HepG2 (cell line): Measurements from ENCODE around the gene S100A6. TPM values are rescaled to one million over a fixed set of nuclear protein-coding genes. Genes with fewer than 3 reads are reported as not detected.
A peak's percentile ranks its signal among the peaks of the same experiment; 100 is the strongest.

ENCODE experiments used
- CHCHD3 ChIP-seq: sonication (generic); formaldehyde crosslinking; IDR thresholded peaks from 2 replicates; pipeline ENCODE4 v1.8.0; 2022; ENCODE audit warnings: mild to moderate bottlenecking, missing genetic modification reagents, moderate library complexity
- FOXO1 ChIP-seq: sonication (generic); formaldehyde crosslinking; IDR thresholded peaks from 2 replicates; pipeline ENCODE4 v1.4.0; 2020; ENCODE audit warnings: missing genetic modification reagents
- GTF3A ChIP-seq: sonication (generic); formaldehyde crosslinking; conservative IDR thresholded peaks from 2 replicates; pipeline ENCODE4 v1.4.0; 2020; ENCODE audit warnings: mild to moderate bottlenecking, missing genetic modification reagents
- HES4 ChIP-seq: sonication (generic); formaldehyde crosslinking; IDR thresholded peaks from 2 replicates; pipeline ENCODE4 v1.9.0; 2021; ENCODE audit warnings: mild to moderate bottlenecking, missing genetic modification reagents, borderline replicate concordance
- HMG20B ChIP-seq: conservative IDR thresholded peaks from 2 replicates; pipeline ENCODE4 v1.6.1; 2016; ENCODE audit warnings: missing genetic modification reagents, missing compliant biosample characterization
- JUN ChIP-seq: sonication (generic); formaldehyde crosslinking; IDR thresholded peaks from 2 replicates; pipeline ENCODE4 v1.4.0; 2020; ENCODE audit warnings: mild to moderate bottlenecking, missing genetic modification reagents
- PCBP1 ChIP-seq: fragments of 200-400 bp; formaldehyde crosslinking; IDR thresholded peaks from 2 replicates; pipeline ENCODE4 v1.6.1; 2017; ENCODE audit warnings: mild to moderate bottlenecking, low read depth, low read length, borderline replicate concordance
- STAG1 ChIP-seq: sonication (generic); formaldehyde crosslinking; IDR thresholded peaks from 2 replicates; pipeline ENCODE4 v1.4.0; 2020; ENCODE audit warnings: missing genetic modification reagents
- WIZ ChIP-seq: sonication (generic); formaldehyde crosslinking; IDR thresholded peaks from 2 replicates; pipeline ENCODE4 v1.5.1; 2020; ENCODE audit warnings: mild to moderate bottlenecking, missing genetic modification reagents
- ZEB1 ChIP-seq: IDR thresholded peaks from 2 replicates; pipeline ENCODE4 v1.6.1; 2012; ENCODE audit warnings: mild to moderate bottlenecking, low read depth, inconsistent platforms; ENCODE audit not compliant: insufficient replicate concordance
- ZNF556 ChIP-seq: sonication (generic); formaldehyde crosslinking; IDR thresholded peaks from 2 replicates; pipeline ENCODE4 v1.4.0; 2020; ENCODE audit warnings: mild to moderate bottlenecking, missing genetic modification reagents, borderline replicate concordance
- ZNF709 ChIP-seq: sonication (generic); formaldehyde crosslinking; IDR thresholded peaks from 2 replicates; pipeline ENCODE4 v1.5.0; 2020; ENCODE audit warnings: mild to moderate bottlenecking, missing genetic modification reagents
- polyA plus RNA-seq, 8 experiments: library from polyadenylated mRNA; depleted of rRNA in 3 of 8; stranded (reverse) in 7 of 8; unstranded in 1 of 8; fragments of >200 nt; fragmentation: Illumina TruSeq in 4 of 8; extraction: Trizol in 4 of 8; gene quantifications; 2 replicates each; pipeline versions ENCODE4 v1.2.1 to v1.2.3, GENCODE V29; 2011 to 2016; ENCODE audit warnings: low read depth in 4 of 8, missing spikeins in 1 of 8, mixed read lengths in 1 of 8; ENCODE audit not compliant: insufficient read depth in 1 of 8
- total RNA-seq, 5 experiments: library from RNA; depleted of rRNA; stranded (reverse); fragments of >200 nt; fragmentation: Illumina TruSeq; extraction: Trizol; gene quantifications; 2 replicates each; pipeline ENCODE4 v1.2.3, GENCODE V29; 2016; ENCODE audit warnings: low read depth in 1 of 5
- TF ChIP-seq, protein P1 (sequence below): IDR thresholded peaks from 2 replicates; pipeline ENCODE4 v1.4.0; 2020; ENCODE audit warnings: mild to moderate bottlenecking, missing genetic modification reagents
- TF ChIP-seq, protein P2 (sequence below), 2 experiments: sonication (generic) in 1 of 2; formaldehyde crosslinking in 1 of 2; IDR thresholded peaks; 2 replicates each; pipeline versions ENCODE4 v1.4.0 to v1.6.1; 2018 to 2020; ENCODE audit warnings: missing genetic modification reagents in 2 of 2, borderline replicate concordance in 1 of 2, low read depth in 1 of 2, mild to moderate bottlenecking in 1 of 2, missing biosample characterization in 1 of 2
- TF ChIP-seq, protein P3 (sequence below): IDR thresholded peaks from 2 replicates; pipeline ENCODE4 v1.6.1; 2016; ENCODE audit warnings: missing genetic modification reagents, missing compliant biosample characterization
- TF ChIP-seq, protein P4 (sequence below): sonication (generic); formaldehyde crosslinking; IDR thresholded peaks from 2 replicates; pipeline ENCODE4 v1.4.0; 2020; ENCODE audit warnings: mild to moderate bottlenecking, low read depth, missing genetic modification reagents
- TF ChIP-seq, protein P5 (sequence below), 2 experiments: fragments of 450-650 bp in 1 of 2; sonication (generic) in 1 of 2; formaldehyde crosslinking; IDR thresholded peaks; 2 replicates each; pipeline versions ENCODE4 v1.5.0 to v1.8.0; 2020 to 2022; ENCODE audit warnings: mild to moderate bottlenecking in 1 of 2, missing genetic modification reagents in 1 of 2
- TF ChIP-seq, protein P6 (sequence below): sonication (generic); formaldehyde crosslinking; IDR thresholded peaks from 2 replicates; pipeline ENCODE4 v1.5.0; 2020; ENCODE audit warnings: missing genetic modification reagents, mild to moderate bottlenecking, borderline replicate concordance

S100A6 gene
- total and polyA plus RNA-seq, 2 of the 13 experiments (the other 11 are each of a cell fraction or from before 2014, with no cell fraction given), result 72.9 to 85.0 TPM

DNA sequence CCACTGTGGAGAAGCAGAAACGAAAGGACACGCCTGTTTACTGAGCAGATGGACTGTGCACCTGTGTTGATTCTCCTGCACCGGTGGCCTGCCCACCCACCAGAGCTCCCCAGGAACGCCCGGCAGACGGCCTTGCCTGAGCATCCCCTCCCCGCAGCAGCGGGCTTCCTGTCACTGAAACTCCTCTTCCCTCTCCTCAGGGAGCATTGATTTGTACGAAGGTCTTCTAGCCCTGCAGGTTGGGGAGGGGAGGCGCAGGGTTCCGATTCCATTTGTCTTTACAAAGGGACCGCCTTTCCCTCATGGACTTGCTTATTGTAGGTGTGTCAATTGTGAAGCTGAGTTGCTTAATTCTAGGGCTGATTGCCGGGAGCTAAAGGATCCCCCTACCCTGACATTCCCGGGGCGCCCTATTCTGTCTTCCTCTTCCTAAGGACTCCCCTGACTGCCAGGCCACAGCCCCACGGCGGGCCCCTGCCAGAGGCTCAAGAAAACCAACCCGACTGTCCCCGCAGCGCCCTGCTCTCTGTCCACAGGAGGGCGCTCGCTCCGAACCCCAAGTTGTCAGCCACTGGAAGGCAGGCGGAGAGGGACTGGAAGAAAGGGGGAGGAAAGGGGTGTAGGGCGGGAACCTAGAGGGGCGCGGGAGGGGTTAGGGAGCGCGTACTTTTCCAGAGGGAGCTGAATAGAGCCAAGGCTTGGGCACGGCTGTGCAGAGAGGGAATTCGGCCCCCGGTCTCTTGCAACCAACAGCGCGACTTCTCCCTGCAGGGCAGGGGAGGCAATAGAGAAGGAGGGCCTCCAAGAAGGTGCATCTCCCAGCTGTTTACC, 2.8 kb downstream of the S100A6 start (continued):
- TF ChIP-seq, protein P1, sequence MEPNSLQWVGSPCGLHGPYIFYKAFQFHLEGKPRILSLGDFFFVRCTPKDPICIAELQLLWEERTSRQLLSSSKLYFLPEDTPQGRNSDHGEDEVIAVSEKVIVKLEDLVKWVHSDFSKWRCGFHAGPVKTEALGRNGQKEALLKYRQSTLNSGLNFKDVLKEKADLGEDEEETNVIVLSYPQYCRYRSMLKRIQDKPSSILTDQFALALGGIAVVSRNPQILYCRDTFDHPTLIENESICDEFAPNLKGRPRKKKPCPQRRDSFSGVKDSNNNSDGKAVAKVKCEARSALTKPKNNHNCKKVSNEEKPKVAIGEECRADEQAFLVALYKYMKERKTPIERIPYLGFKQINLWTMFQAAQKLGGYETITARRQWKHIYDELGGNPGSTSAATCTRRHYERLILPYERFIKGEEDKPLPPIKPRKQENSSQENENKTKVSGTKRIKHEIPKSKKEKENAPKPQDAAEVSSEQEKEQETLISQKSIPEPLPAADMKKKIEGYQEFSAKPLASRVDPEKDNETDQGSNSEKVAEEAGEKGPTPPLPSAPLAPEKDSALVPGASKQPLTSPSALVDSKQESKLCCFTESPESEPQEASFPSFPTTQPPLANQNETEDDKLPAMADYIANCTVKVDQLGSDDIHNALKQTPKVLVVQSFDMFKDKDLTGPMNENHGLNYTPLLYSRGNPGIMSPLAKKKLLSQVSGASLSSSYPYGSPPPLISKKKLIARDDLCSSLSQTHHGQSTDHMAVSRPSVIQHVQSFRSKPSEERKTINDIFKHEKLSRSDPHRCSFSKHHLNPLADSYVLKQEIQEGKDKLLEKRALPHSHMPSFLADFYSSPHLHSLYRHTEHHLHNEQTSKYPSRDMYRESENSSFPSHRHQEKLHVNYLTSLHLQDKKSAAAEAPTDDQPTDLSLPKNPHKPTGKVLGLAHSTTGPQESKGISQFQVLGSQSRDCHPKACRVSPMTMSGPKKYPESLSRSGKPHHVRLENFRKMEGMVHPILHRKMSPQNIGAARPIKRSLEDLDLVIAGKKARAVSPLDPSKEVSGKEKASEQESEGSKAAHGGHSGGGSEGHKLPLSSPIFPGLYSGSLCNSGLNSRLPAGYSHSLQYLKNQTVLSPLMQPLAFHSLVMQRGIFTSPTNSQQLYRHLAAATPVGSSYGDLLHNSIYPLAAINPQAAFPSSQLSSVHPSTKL, result peak; percentile 34; the same call in 1 of the 2 replicates
- TF ChIP-seq, protein P2, sequence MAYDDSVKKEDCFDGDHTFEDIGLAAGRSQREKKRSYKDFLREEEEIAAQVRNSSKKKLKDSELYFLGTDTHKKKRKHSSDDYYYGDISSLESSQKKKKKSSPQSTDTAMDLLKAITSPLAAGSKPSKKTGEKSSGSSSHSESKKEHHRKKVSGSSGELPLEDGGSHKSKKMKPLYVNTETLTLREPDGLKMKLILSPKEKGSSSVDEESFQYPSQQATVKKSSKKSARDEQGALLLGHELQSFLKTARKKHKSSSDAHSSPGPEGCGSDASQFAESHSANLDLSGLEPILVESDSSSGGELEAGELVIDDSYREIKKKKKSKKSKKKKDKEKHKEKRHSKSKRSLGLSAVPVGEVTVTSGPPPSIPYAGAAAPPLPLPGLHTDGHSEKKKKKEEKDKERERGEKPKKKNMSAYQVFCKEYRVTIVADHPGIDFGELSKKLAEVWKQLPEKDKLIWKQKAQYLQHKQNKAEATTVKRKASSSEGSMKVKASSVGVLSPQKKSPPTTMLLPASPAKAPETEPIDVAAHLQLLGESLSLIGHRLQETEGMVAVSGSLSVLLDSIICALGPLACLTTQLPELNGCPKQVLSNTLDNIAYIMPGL (CRISPR knock-in tag; IDR thresholded peaks at IDR 0.05; ENCODE audit: borderline replicate concordance in 1 of 2, low read depth in 1 of 2), result peak; percentile 68 to 80; a peak in 3 of 4 replicates
- peak; percentile 83; the same call in 1 of the 2 replicates for TF ChIP-seq PCBP1
- no peak for TF ChIP-seq ZNF709 (CRISPR knock-in tag)
- TF ChIP-seq, protein P3, sequence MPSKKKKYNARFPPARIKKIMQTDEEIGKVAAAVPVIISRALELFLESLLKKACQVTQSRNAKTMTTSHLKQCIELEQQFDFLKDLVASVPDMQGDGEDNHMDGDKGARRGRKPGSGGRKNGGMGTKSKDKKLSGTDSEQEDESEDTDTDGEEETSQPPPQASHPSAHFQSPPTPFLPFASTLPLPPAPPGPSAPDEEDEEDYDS (CRISPR knock-in tag), result peak; percentile 16; the same call in 1 of the 2 replicates
- TF ChIP-seq, protein P4, sequence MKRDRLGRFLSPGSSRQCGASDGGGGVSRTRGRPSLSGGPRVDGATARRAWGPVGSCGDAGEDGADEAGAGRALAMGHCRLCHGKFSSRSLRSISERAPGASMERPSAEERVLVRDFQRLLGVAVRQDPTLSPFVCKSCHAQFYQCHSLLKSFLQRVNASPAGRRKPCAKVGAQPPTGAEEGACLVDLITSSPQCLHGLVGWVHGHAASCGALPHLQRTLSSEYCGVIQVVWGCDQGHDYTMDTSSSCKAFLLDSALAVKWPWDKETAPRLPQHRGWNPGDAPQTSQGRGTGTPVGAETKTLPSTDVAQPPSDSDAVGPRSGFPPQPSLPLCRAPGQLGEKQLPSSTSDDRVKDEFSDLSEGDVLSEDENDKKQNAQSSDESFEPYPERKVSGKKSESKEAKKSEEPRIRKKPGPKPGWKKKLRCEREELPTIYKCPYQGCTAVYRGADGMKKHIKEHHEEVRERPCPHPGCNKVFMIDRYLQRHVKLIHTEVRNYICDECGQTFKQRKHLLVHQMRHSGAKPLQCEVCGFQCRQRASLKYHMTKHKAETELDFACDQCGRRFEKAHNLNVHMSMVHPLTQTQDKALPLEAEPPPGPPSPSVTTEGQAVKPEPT (CRISPR knock-in tag), result no peak
- TF ChIP-seq STAG1 (CRISPR knock-in tag), result peak; percentile 64
- no peak for TF ChIP-seq GTF3A
- no peak for TF ChIP-seq CHCHD3 (CRISPR knock-in tag)
- TF ChIP-seq ZEB1, result peak; percentile 87
- TF ChIP-seq, protein P5, sequence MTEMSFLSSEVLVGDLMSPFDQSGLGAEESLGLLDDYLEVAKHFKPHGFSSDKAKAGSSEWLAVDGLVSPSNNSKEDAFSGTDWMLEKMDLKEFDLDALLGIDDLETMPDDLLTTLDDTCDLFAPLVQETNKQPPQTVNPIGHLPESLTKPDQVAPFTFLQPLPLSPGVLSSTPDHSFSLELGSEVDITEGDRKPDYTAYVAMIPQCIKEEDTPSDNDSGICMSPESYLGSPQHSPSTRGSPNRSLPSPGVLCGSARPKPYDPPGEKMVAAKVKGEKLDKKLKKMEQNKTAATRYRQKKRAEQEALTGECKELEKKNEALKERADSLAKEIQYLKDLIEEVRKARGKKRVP (CRISPR knock-in tag; IDR thresholded peaks at IDR 0.05), result 0 out of 4 replicates have a peak, but pooled peaks of 1 of the 2 experiments have one; percentile 30
- TF ChIP-seq, protein P6, sequence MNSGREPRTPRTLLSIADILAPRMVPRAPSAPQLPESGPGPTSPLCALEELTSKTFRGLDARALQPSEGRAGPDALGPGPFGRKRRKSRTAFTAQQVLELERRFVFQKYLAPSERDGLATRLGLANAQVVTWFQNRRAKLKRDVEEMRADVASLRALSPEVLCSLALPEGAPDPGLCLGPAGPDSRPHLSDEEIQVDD, result no peak
- no peak for TF ChIP-seq HES4 (CRISPR knock-in tag)
- peak; percentile 71; the same call in 1 of the 2 replicates for TF ChIP-seq FOXO1 (CRISPR knock-in tag)
- no peak for TF ChIP-seq ZNF556
- no peak for TF ChIP-seq HMG20B
- no peak for TF ChIP-seq WIZ (CRISPR knock-in tag)
- TF ChIP-seq JUN, result no peak
